GM18508 (cell line): ENCODE measurements around the gene PPP1R13L.

Source experiments
- ATAC-seq: cut with Tn5 transposase; IDR thresholded peaks from one replicate; pipeline ENCODE4 v1.9.1; 2021; ENCODE audit warnings: moderate number of reproducible peaks; ENCODE audit not compliant: insufficient read depth, unreplicated experiment

PPP1R13L gene, protein sequence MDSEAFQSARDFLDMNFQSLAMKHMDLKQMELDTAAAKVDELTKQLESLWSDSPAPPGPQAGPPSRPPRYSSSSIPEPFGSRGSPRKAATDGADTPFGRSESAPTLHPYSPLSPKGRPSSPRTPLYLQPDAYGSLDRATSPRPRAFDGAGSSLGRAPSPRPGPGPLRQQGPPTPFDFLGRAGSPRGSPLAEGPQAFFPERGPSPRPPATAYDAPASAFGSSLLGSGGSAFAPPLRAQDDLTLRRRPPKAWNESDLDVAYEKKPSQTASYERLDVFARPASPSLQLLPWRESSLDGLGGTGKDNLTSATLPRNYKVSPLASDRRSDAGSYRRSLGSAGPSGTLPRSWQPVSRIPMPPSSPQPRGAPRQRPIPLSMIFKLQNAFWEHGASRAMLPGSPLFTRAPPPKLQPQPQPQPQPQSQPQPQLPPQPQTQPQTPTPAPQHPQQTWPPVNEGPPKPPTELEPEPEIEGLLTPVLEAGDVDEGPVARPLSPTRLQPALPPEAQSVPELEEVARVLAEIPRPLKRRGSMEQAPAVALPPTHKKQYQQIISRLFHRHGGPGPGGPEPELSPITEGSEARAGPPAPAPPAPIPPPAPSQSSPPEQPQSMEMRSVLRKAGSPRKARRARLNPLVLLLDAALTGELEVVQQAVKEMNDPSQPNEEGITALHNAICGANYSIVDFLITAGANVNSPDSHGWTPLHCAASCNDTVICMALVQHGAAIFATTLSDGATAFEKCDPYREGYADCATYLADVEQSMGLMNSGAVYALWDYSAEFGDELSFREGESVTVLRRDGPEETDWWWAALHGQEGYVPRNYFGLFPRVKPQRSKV

DNA sequence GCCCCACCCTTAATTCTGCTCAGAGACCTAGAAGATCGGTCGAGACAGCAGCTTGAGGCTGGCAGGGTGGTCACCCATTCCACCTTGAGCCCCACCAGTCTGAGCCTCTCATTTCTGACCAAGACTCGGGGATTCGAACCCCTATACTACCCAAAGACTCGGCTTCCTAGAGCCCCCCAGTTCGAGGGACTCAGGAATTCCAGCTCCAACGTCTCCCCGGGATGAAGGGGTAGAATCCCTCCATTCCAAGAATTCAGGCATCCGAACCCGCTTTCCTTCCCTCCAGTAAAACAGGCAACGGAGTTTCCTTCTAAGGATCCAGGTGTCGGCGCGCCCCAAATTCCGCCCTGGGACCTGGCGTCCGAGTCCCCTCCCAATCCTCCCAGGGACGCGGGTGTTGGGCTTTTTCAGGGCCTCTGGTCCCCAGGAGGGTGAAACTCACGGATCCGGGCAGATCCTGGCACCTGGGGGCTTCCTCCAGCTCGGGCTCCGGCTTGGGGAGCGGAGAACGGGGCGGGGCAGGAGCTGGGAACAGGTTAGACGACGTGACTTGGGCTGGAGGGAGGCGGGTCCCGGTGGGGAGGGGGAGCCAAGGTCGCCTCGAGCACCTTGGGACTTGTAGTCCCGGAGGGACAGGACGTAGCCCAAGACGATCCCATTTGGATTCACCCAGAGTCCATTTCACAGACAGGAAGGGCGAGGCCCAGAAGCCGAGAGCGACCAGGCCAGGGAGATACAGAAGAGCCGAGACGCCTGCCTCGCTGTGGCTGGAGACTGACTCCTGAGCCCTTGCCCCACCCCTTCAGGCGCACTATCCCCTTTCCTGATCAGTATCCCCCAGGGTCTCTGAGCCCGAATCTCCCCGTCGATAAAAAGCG lies at the start of gene PPP1R13L:
Gene PPP1R13L (minus strand): TSS at position 513 of the 878 bp plus-strand sequence. CDS start 6,751 bp downstream, outside the sequence.
- ATAC-seq, result no peak

DNA sequence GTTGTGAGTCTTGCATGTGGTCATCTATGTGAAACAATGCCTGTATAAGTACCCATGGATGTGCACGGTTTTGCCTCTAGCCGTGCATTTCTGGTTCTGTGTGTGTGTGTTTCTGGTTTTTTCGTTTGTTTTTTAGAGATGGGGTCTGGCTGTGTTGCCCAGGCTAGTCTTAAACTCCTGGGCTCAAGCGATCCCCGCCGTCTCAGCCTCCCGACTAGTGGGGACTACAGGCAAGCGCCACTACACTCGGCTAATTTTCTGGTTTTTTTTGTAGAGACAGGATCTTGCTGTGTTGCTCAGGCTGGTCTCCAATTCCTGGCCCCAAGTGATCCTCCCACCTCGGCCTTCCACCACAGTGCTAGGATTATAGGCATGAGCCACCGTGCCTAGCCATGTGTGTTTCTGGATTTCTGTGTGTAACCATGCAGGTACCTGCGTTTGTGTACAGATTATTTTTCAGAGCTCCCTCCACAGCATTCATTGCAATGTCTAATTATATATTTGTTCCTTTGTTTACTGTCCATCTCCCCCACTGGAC lies 47.0 kb upstream of the PPP1R13L start:
- no peak for ATAC-seq

GRCh38 chr19:45451131-45451849 lies 46.4 kb upstream of the PPP1R13L start:
- no peak for ATAC-seq

DNA sequence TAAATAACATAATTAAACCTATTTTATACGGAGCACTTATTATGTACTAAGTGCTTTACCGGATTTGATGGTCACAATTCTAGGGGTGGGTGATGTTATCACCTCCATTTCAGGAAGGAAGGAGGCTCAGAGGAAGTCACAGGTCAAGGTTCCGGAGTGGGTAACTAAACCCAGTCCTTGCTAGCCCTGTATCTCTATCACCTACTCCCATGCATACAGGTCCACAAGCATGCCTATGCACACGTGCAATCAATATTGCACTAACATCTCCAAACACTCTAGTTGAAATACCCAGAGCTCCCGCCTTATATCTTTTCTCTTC lies 45.1 kb upstream of the PPP1R13L start:
- no peak for ATAC-seq

GRCh38 chr19:45448887-45449299 lies 44.0 kb upstream of the PPP1R13L start:
- no peak for ATAC-seq

- no peak for ATAC-seq
Measured at GRCh38 chr19:45448425-45448756, 43.5 kb upstream of the PPP1R13L start.

GRCh38 chr19:45446944-45447343 lies 42.1 kb upstream of the PPP1R13L start:
- no peak for ATAC-seq

DNA sequence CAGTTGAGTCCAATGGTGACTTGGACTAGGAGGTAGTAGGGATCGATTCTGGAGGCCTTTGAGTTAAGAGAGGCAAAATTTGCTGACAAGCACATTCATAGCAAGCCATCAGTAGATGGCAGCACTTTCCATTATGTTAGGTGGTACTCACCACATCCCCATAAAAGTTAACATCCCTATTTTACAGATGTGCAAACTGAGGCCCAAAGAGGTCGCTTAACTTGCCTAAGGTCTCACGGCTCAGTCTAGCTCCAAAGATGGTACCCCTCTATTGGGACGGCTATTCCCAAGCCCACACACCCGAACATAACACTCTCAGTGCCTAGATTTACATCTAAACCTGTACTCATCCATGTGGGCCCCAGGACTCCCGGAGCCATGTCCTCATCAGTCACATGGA lies 41.4 kb upstream of the PPP1R13L start:
- no peak for ATAC-seq

GRCh38 chr19:45445139-45445538 lies 40.3 kb upstream of the PPP1R13L start:
- ATAC-seq, result no peak

GRCh38 chr19:45444318-45445041 lies 39.6 kb upstream of the PPP1R13L start:
- no peak for ATAC-seq

- ATAC-seq, result no peak
Measured at GRCh38 chr19:45443462-45444317, 38.8 kb upstream of the PPP1R13L start.

GRCh38 chr19:45442778-45443461 lies 38.1 kb upstream of the PPP1R13L start:
- no peak for ATAC-seq

- no peak for ATAC-seq
Measured at GRCh38 chr19:45442408-45442777, 37.5 kb upstream of the PPP1R13L start.

GRCh38 chr19:45440873-45441654 lies 36.2 kb upstream of the PPP1R13L start:
- ATAC-seq, result no peak

GRCh38 chr19:45440259-45440638 lies 35.4 kb upstream of the PPP1R13L start:
- ATAC-seq, result no peak

DNA sequence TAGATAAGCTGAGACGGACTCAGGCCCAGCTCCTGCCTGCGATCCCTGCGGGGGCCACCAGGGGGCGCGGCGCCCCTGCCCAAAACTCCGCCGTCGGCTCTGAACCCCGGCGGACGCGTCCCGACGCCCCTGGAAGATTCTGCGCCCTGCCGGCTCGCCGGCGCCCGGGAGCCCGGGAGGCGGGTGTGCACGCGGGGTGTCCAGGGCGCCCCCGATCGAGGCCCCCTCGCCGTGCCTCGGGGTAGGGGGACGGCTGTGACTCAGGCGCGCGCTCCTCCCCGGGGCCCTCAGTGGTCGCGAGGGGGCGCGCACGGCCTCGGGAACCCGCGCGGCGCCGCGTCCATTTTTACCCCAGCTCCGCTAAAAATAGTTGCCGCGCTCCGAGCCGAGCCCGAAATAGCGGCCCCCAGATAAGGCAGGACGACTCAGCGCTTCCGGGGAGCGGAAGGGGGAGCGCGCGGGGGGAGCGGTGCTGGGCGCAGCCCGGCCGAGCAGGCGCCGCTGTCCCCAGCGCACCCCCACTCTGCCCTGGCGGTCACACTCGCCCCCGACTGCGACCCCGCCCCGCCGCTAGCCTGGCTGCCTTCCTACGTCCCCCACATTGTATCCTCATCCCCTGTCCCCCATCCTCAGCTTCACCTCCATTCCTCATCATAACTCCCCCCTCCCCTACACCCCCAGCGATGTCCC lies 34.8 kb upstream of the PPP1R13L start:
- ATAC-seq, result no peak

GRCh38 chr19:45439190-45439568 lies 34.3 kb upstream of the PPP1R13L start:
- no peak for ATAC-seq
